HG02938 (cell line): Measurements from ENCODE around the gene MCM8.

Source experiments
- ATAC-seq: cut with Tn5 transposase; IDR thresholded peaks from one replicate; pipeline ENCODE4 v1.9.1; 2021; ENCODE audit warnings: mild to moderate bottlenecking, moderate library complexity; ENCODE audit not compliant: unreplicated experiment

Gene MCM8

GRCh38 chr20:6040540-6040939, 90.1 kb downstream of the MCM8 start:
- no peak for ATAC-seq

- ATAC-seq: no peak
Measured at GRCh38 chr20:6040958-6041807, 90.7 kb downstream of the MCM8 start.

GRCh38 chr20:6041808-6042265, 91.4 kb downstream of the MCM8 start:
- no peak for ATAC-seq

- no peak for ATAC-seq
Measured at GRCh38 chr20:6044115-6044514, 93.7 kb downstream of the MCM8 start.

- no peak for ATAC-seq
Measured at GRCh38 chr20:6045566-6045965, 95.1 kb downstream of the MCM8 start.

- ATAC-seq: no peak
Measured at GRCh38 chr20:6046432-6046831, 96.0 kb downstream of the MCM8 start.

GRCh38 chr20:6048391-6048790, 97.9 kb downstream of the MCM8 start:
- no peak for ATAC-seq
